A549 (cell line): ENCODE measurements around the gene TXN.

Experiments used
- BHLHE40 ChIP-seq: IDR thresholded peaks from 2 replicates; pipeline ENCODE4 v1.6.1; 2012; ENCODE audit warnings: low read depth, low read length, inconsistent platforms
- CEBPB ChIP-seq, 2 experiments: fragments of >200 bp in 1 of 2; sonication (Bioruptor Twin) in 1 of 2; formaldehyde crosslinking in 1 of 2; IDR thresholded peaks; 2 replicates each; pipeline ENCODE4 v1.6.1; 2012 to 2016
- CTCF ChIP-seq: fragments of >200 bp; sonication (Bioruptor Twin); formaldehyde crosslinking; IDR thresholded peaks from 3 replicates; pipeline ENCODE4 v1.5.1; 2016
- FOXS1 ChIP-seq: fragments of 250-450 bp; sonication (Bioruptor Pico); IDR thresholded peaks from 2 replicates; pipeline ENCODE4 v1.5.0; 2020; ENCODE audit warnings: mild to moderate bottlenecking, moderate library complexity
- JUN ChIP-seq, 2 experiments: fragments of >200 bp; sonication (Bioruptor Twin); formaldehyde crosslinking; IDR thresholded peaks; 2 replicates in 1 of 2; 3 replicates in 1 of 2; pipeline ENCODE4 v1.6.1; 2016 to 2017
- JUNB ChIP-seq: fragments of >200 bp; sonication (Bioruptor Twin); formaldehyde crosslinking; IDR thresholded peaks from 2 replicates; pipeline ENCODE4 v1.6.1; 2016
- KDM1A ChIP-seq: fragments of 200-600 bp; sonication (generic); IDR thresholded peaks from 2 replicates; pipeline ENCODE4 v1.6.1; 2016; ENCODE audit warnings: low read depth, mild to moderate bottlenecking
- MAZ ChIP-seq: fragments of 150-350 bp; IDR thresholded peaks from 2 replicates; pipeline ENCODE4 v1.6.1; 2014; ENCODE audit warnings: antibody characterized with exemption, low read depth, low read length, borderline replicate concordance
- NFE2L2 ChIP-seq: fragments of 150-350 bp; conservative IDR thresholded peaks from 2 replicates; pipeline ENCODE4 v1.6.1; 2014; ENCODE audit warnings: low read length
- PBX3 ChIP-seq: IDR thresholded peaks from 2 replicates; pipeline ENCODE4 v1.6.1; 2012
- POLR2A ChIP-seq: IDR thresholded peaks from 2 replicates; pipeline ENCODE4 v1.6.1; 2012; ENCODE audit warnings: mild to moderate bottlenecking, low read length
- REST ChIP-seq: fragments of 200-600 bp; sonication (generic); IDR thresholded peaks from 2 replicates; pipeline ENCODE4 v1.6.1; 2016; ENCODE audit warnings: antibody characterized with exemption, mild to moderate bottlenecking, moderate library complexity

- TF ChIP-seq CTCF (no peak), CEBPB (IDR thresholded peaks at IDR 0.05) (no peak), JUN (IDR thresholded peaks at IDR 0.05) (no peak), POLR2A (no peak), REST (no peak), JUNB (no peak), KDM1A (no peak), NFE2L2 (no peak), PBX3 (no peak), MAZ (no peak), FOXS1 (CRISPR knock-in tag) (no peak), BHLHE40 (no peak)
Observed at GRCh38 chr9:110259566-110259965, 3.3 kb upstream of the TXN start.
